ENCODE data around the gene SAMD11.

SAMD11 gene

DNA sequence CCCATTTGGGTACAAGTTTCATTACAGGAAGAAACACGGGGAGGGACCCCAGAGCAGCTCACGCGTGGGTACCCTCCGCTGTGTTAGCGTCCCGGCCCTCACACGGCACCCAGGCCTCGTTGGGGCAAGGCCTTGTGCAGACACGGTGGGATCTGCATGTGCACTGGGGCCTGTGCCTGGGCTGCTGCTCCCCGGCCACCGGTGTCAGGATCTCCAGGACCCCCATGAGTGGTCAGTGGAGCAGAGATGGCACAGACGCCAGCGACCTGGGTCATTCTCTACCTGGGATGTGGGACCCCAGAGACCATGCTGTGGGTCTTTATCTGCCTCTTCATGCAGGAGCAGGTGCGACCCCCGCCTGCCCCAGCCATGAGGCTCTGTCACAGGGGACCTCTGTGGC lies 5.4 kb upstream of the SAMD11 start:
- no peak for DNase-seq (ENCODE audit: low spot score)

DNA sequence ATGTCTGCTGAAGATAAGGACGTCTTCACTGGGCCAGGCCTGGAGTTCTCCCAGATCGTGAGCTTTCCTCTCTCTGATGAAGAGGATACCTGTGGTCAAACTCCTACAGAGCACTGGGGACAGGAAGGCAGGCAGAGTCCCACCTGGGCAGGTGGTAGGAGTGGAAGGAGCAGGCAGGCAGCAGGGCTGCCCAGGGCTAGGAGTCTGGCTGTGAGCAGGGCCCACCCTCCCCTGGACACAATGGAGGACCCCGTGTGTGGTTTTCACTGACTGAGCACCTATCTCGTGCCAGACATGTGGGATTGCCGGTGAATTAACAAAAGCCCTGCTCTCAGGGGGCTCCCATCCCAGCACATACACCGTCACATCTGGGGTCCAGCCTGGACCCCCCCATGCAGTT lies 4.9 kb upstream of the SAMD11 start:
- no peak for DNase-seq (ENCODE audit: low spot score)

DNA sequence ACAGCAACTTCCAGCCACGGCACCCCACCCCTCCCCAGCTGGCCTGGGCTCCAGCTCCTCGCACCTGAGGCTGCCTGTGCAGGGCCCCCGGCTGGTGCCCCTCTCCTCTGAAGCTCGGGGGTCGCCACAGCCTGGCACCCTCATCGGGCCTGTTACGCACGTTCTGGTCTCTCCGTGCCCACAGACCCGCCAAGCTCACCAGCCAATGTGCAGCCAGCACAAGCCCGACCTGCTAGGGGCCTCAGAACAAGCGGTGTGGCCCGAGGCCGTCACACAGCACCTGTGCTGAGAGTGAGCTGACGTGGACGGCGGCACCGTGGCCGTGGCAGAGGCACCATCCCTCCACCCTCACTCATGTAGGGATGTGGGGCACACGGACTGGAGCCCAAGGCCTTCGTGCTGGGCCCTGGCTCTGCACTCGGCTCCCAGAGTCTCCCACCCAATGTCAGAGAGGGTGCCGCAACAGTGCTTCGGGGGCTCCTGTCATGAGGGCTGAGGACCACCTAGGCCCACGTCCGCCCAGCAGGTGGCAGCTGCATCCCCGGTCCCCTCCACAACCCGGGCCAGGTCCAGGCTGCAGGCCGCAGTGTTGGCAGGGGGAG lies 4.4 kb upstream of the SAMD11 start:
- no peak for DNase-seq (ENCODE audit: low spot score)

DNA sequence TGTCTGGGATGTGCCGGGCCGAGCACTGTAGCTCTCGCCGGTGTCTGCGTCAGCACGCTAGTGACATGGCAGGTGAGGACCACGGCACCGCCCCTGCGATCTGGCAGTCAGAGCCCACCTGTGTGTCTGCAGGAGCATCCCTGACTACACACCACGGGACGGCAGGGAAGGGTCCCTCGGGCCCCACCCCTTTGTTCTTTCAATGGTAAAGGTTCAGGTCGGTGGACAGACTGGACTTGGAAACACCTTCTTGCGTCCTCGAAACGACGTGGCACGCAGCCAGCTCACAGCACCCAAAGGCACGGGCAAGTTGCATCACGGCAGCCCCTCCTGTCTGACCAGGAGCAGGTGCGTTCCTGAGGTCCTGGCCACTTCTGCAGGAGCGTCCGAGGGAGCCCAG lies 3.7 kb upstream of the SAMD11 start:
- no peak for DNase-seq (ENCODE audit: low spot score)

DNA sequence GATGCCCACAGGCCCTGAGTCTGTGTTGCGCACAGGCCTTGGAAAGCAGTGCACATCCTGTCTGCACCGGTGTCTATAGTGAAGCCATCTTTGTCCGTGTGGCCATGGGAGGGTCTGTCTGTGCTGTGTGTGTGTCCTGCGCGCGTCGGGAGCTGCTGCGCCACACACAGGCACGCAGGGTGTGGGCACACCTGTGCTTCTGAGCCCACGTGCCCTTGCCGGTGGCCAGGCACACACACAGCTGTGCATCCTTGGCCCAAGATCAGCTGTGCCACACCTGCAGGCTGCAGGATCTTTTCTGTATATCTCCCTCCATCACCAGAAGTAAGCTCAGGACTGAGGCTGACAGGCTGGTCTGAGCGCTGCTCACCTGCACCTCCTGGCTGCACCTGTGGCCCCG lies 3.2 kb upstream of the SAMD11 start:
- no peak for DNase-seq (ENCODE audit: low spot score)

DNA sequence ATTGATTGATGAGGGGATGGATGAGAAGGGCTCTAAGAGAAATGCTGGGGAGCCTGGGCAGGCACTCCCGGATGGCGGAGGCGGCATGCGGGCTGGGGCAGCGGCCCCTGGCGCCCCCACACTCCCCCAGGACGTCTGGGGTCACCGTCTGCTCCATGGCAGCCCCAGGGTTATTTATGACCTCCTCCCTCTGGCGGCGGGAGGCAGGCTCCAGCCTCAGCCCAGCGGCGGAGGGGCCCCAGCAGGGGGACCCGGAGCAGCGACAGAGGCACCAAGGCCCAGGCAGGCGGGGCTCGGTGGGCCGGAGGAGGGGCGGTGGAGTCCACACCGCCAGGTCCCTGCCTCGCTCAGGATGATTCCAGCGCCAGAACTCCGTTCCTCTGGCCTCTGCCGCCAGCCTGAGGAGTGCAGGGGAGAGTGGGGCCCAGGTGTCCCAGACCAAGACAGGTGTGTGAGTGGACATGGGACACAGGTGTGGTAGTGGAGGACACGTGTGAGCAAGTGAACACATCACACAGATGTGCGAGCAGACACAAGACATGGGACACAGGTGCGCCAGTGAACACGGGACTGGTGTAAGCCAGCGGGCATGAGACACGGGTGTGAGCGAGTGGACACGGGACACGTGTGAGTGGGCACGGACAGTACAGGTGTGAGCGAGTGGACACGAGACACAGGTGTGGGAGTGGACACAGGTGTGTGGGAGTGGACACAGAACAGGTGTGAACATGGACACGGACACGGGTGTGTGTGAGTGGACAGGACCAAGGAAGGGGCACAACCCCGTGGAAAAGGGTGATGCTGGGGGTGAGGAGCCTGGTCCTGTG lies 2.5 kb upstream of the SAMD11 start:
- no peak for DNase-seq (ENCODE audit: low spot score)

DNA sequence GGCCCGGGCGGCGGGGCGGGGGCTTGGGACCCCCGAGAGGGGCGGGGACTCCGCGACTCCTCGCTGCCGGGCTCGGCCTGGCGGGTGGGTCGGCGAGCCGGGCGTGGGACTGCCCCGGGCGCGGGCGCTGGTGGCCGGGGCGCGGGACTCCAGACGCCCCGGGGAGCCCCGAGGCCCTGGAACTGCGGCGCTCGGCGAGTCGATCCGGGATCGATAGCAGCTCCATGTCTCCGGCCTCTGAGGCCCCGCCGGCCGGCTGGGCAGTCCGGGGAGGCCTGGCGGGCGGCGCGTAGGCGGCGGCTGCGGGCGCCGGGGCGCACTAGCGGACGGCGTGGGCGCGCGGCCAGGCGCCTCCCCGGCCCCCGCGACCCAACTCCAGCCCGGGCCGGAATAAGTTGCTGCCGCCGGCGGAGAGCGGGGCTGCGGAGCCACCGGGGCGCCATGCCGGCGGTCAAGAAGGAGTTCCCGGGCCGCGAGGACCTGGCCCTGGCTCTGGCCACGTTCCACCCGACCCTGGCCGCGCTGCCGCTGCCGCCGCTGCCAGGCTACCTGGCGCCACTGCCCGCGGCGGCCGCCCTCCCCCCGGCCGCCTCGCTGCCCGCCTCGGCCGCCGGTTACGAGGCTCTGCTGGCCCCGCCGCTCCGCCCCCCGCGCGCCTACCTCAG lies 400 bp downstream of the SAMD11 start:
- DNase-seq (ENCODE audit: low spot score), result no peak

DNA sequence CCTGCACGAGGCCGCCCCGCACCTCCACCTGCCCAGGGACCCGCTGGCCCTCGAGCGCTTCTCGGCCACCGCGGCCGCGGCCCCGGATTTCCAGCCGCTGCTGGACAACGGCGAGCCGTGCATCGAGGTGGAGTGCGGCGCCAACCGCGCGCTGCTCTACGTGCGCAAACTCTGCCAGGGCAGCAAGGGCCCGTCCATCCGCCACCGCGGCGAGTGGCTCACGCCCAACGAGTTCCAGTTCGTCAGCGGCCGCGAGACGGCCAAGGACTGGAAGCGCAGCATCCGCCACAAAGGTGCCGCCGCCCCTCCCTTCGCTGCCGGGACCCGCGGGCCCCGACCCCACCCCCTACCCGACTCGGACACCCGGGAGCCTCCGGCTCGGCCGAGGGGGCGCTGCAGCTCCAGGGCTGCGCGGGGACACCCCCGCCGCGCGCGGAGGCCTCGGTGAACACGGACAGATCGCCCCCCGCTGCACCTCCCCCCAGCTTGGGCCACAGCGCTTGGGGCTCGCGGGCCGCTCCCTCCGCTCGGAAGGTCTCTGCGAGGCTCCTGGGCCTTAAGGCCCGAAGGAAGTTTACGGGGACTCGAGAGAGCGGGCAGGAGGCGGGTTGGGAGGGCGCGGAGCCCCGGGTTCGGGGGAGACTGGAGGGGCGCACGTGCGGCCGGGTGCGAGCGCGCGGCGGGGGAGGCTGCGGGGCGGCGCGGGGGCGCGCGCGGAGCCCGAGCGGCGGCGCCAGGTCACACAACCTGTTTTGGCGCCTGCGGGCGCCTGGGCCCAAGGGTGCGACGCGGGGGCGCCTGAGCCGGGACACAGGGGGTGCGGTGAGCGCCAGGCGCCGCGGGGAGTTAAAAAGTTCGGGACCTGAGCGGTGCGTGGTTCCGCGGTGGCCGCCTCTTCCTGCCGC lies 1.2 kb downstream of the SAMD11 start:
- DNase-seq (ENCODE audit: low spot score), result no peak

DNA sequence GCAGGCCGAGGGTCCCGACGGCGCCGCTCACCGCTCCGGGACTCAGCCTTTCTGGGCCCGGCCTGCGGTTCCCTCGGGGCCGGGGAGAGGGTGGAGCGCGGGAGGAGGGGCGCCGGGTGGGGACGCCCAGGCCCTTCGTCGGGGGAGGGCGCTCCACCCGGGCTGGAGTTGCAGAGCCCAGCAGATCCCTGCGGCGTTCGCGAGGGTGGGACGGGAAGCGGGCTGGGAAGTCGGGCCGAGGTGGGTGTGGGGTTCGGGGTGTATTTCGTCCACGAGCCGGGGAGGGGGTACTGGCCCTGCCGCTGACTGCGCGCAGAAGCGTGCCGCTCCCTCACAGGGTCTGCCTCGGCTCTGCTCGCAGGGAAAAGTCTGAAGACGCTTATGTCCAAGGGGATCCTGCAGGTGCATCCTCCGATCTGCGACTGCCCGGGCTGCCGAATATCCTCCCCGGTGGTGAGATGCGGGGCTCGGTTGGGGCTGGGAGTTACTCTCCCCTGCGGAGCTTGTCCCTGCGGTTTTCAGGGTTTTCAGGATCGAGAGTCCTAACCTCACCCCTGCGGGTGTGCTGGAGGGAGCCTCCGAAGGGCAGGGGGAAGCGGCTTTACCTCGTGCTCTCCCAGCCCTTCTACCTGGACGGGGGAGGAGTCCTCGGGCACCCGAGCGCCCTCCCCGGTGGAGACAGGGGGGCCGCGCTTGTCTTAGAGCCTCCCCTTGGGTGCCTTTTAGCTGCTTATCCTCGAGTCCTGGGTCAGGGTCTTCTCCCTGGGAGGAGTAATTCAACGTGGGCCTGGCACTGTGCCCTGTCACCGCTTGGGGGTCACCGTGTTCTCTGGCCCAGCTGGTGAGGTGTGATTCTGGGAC lies 2.1 kb downstream of the SAMD11 start:
- DNase-seq (ENCODE audit: low spot score), result no peak

DNA sequence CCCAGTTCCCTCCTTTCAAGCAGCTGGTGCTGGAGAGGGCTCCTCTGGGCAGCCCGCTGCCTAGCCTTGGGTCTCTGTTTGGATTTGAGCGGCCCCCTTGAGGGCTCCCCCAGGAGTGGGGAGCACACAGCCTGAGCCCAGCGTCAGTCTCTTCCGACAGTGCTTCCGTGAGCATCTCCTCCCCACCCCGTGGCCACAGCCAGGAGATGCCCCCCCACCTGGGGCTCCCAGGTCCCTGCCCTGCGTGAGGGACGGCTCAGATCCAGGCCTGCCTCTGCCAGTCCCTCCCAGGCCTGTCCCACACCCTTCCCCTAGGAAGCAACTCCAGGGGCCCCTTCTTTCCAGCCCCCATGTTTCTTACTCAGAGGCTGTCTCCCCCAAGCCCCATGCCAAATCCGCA lies 3.5 kb downstream of the SAMD11 start:
- no peak for DNase-seq (ENCODE audit: low spot score)

DNA sequence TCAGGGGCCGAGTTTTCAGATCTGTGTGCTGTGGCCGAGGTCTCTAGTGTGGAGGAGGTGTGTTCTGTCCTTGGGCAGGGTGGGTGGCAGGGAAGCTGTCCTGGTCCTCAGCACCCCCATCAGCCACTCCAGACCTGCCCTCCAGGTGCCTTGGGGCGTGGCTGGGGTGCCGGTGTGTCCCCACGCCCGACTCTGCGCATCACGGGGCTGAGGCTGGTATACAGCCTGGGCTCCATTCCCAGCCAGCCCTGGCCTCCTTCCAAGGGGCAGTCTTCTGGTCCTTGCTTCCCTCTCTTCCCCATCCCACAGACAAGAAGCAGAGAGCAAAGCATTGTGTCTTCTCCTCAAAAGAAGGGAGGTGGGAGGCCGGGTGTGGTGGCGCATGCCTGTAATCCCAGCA lies 4.0 kb downstream of the SAMD11 start:
- DNase-seq (ENCODE audit: low spot score), result no peak

DNA sequence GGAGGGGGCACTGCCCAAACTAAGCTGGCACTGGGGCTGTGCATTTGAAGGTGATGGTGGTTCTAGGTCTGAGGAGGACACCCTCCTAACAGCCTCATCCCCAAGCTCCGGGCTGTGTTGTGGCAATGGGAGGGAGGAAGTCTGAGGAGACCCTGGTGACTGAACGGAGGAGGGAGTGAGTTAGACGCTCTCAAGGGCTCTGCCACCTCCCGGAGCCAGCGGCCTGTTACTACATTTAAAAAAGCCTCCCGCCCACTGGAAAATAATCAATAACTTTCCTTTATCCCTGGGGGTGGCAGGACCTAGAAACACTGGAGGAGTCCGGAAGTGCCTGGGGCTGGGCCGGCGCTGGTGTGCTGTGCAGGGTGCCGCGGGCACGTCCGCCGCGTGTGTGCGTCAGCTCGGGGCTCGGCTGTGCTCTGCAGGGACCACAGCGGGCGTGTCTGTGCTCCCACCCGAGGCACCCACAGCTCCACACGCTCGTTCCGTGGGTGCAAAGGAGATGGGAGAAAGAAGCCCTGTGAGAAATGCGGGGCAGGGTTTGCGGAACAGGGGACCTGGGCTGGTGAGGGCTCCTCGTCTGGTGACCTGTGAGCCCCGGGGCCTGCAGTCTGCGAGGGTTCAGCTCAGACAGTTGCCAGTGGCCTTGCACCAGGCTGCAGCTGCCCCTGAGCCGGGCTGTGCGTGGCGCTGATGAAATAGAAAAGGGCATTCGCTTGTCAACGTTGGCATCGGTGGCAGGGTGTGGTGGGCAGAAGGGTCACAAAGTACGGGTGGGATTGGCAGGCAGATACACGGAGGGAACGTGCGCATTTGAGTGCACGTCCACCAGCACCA lies 5.3 kb downstream of the SAMD11 start:
- no peak for DNase-seq (ENCODE audit: low spot score)

DNA sequence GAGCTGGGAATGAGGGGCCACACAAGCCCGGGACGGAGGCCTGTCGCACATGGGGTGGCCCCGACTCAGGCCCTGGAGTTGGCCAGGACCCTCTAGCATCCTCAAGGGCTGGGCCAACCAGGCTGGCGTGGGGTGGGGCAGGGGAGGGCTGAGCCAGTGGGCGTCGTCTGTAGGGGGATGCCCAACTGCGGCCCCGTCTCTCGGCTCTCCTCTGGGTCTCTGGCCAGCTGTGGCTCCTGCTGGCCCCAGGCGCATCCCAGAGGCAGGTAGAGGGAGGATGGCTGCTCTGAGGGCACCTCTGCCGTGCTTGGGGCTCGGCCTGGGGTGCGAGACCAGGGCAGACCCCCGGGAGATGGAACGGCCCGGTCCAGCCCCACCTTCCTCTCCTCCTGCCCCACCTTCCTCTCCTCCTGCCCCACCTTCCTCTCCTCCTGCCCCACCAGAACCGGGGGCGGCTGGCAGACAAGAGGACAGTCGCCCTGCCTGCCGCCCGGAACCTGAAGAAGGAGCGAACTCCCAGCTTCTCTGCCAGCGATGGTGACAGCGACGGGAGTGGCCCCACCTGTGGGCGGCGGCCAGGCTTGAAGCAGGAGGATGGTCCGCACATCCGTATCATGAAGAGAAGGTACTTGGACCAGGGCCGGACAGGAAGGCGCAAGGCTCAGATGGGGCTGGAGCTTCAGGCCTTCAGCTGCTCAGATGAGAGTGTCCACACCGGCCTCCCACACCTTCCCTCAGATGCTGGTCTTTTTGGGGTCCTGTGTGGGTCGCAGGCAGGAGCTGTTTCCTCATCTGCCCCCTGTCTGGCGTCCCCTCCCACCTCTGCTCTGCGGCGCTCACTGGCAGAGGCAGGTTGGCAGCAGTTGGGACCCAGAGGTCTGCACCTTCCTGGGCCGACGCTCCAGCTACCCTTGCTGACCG lies 6.2 kb downstream of the SAMD11 start:
- DNase-seq (ENCODE audit: low spot score), result no peak

DNA sequence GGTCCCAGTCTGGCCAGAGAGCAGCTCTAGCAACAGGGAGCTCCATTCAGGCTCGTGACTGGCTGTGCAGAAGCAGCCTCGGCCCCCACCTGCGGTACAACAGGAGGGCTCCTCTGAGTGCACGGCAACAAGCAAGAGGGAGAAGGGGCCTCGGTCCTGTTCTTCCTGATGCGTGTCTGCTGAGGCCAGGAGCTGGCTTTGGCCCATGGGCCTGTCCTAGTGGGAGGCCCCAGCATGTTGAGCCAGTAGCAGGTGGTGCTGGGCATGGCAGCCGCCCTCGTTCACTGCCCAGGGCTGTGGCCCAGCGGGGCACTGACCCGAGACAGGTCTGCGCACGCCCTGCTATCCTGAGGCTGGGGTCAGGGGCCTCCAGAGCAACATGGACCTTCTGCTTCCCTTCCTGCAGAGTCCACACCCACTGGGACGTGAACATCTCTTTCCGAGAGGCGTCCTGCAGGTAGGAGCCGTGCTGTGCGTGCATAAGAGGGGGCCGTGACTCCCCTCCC lies 7.0 kb downstream of the SAMD11 start:
- DNase-seq (ENCODE audit: low spot score), result no peak

DNA sequence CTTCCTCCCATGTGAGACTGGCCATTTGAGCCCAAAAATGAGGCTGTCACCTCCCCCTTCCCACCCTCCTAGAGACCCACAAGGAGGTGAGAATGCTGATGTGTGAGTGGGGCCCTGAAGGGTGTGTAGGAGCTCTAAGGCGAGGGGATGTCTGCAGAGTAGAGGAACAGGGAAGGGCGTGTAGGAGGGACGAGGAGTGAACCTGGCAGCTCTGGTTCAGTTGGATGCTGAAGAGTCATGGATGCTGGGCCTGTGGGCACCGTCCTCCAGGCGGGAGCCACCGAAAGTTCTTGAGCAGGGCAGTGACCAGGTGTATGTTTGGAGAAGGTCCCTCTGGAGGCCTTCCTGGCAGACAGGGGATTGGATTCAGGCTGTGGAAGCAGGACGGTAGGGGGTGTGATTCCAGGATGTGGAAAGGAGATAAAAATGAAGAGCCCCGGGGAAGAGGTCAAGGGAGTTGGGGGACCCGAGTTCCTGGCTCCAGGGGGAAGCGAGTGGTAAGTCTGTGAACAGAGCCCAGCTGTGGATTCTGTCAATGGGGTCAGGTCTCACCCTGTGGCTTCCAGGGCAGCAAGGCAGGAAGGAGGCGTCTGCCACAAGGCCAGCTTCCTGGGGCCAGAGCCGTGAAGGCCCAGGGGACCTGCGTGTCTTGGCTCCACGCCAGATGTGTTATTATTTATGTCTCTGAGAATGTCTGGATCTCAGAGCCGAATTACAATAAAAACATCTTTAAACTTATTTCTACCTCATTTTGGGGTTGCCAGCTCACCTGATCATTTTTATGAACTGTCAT lies 7.9 kb downstream of the SAMD11 start:
- DNase-seq (ENCODE audit: low spot score), result no peak

DNA sequence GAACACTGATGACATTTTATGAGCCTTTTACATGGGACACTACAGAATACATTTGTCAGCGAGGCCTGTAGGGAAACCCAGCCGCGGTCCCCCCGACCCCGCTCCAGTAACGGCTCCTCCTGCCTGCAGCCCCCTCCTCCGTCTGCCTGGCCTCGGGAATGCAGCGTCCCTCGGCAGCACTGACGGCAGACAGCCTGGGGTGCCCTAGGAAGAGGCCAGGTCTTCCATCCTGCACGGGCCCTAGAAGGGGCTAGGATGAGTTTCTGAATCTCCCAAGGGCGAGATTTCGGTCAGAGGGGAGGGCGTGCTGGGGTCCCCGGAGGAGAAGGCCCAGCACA lies 8.4 kb downstream of the SAMD11 start:
- no peak for DNase-seq (ENCODE audit: low spot score)

DNA sequence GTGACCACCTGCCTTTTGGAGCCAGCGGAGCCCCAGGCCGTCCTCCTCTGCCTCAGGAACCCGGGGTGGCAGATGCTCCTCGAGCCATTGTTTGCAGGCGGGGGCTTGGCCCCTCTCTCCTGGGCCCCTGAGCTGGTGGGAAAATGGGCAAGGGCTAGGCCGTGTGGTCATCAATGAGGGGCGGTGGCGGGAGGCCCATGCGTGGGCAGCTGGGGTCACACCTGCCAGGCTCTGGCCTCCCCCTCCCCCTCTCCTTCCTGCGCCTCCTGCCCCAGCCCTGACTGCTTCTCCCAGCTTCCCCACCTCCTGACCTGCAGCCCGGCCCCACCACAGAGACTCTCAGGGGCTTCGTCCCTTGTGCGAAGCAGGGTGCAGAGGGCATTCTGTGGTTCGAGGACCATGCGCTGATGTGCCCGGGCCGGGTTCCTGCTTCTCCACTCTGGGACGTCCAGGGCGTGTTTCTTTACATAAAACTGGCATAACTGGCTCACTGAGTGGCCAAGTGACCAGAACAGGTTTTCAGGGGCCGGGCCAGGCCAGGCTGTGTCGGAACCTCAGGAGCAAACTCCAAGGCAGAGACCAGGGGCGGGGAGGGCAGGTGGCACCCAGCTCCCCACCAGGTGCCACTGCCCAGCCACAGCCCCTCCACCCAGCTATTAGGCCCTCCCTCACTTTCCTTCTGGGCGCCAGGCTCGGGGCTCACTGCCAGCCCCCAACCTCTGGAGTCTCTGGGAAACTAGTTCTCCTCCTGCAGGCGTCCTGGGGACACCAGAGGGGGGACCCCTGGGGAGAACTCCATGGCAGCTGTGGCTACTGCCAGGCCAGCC lies 9.3 kb downstream of the SAMD11 start:
- DNase-seq (ENCODE audit: low spot score), result no peak

DNA sequence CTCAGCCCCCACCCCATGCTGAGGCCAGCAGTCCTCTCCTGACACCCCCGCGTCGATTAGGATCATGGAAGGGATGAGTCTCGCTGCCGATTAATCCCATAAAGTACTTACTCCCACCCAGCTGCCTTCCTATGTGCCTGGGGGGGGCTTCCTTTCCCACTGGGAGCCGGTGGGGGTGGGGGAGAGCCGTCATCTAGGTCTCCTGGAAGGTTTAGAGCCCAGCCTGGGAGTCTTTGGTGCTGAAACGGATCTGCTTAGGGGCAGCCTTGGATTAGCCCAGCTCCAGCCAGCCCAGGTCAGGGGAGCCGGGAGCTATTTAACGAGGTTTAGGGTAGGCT lies 9.8 kb downstream of the SAMD11 start:
- no peak for DNase-seq (ENCODE audit: low spot score)
